ENCODE results near the gene BPIFB3. TPM values are rescaled to one million over a fixed set of nuclear protein-coding genes. Genes with fewer than 3 reads are reported as not detected.

BPIFB3 gene
- total RNA-seq, 4 donors from 2014 or later: not detected

DNA sequence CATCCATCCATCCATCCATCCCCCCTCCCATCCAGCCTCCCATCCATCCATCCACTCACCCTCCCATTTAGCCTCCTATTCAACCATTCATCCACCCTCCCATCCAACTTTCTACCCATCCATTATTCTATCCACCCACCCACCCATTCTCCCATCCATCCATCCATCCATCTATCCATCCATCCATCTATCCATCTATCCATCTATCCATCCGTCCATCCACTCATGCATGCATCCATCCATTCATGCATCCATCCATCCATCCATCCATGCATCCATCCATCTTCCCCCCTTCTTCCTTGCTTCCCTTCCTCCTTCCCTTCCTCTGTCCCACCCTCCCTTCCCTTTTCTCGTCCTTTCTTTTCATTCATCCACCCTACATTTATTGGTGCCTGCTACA lies 21.0 kb downstream of the BPIFB3 start:
- Histone ChIP-seq H3K27me3 (peaks cover 14% of the 10 kb centered on the region), H3K4me1 (no peaks in the 10 kb centered on the region), H3K36me3 (no peaks in the 10 kb centered on the region), H3K27ac (no peak overlapping the region), H3K4me3 (no peak overlapping the region), H3K9me3 (no peaks in the 10 kb centered on the region)
- DNase-seq (ENCODE audit: low spot score in 2 of 2): no peak
- WGBS: 74% methylated on average over 2 of the region's 2 CpGs
- TF ChIP-seq EP300 (IDR thresholded peaks at IDR 0.05): no peak
- TF ChIP-seq POLR2AphosphoS5 (IDR thresholded peaks at IDR 0.05): no peak
- no peak for TF ChIP-seq POLR2A (IDR thresholded peaks at IDR 0.05)

DNA sequence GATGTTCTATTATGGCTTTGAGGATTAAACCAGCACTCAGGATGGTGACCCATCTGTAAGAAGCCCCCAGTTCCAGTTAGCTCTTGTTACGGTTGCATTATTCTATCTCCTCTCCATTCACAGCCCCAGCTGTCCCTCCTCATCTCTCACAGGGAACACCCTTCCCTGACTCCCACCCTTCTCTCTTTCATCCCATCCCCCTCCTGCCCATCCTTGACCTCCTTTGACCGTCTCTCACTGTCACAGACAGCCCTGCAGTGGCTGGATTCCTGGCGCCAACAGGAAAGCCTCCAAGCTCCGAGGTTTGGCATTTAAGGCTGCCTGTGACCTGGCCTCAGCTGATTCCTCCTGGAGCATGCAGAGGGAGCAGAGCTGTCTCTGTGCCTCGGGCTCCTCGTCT lies 21.6 kb downstream of the BPIFB3 start:
- Histone ChIP-seq H3K27ac (no peak overlapping the region), H3K4me3 (no peak overlapping the region), H3K4me1 (no peaks in the 10 kb centered on the region), H3K36me3 (no peaks in the 10 kb centered on the region), H3K9me3 (no peaks in the 10 kb centered on the region), H3K27me3 (peaks cover 13% of the 10 kb centered on the region)
- WGBS: 52% methylated on average over 6 of the region's 6 CpGs
- no peak for TF ChIP-seq POLR2AphosphoS5 (IDR thresholded peaks at IDR 0.05)
- TF ChIP-seq POLR2A (IDR thresholded peaks at IDR 0.05): no peak
- no peak for TF ChIP-seq CTCF (IDR thresholded peaks at IDR 0.05)
- no peak for TF ChIP-seq EP300 (IDR thresholded peaks at IDR 0.05)
- no peak for DNase-seq (ENCODE audit: low spot score in 2 of 2)

DNA sequence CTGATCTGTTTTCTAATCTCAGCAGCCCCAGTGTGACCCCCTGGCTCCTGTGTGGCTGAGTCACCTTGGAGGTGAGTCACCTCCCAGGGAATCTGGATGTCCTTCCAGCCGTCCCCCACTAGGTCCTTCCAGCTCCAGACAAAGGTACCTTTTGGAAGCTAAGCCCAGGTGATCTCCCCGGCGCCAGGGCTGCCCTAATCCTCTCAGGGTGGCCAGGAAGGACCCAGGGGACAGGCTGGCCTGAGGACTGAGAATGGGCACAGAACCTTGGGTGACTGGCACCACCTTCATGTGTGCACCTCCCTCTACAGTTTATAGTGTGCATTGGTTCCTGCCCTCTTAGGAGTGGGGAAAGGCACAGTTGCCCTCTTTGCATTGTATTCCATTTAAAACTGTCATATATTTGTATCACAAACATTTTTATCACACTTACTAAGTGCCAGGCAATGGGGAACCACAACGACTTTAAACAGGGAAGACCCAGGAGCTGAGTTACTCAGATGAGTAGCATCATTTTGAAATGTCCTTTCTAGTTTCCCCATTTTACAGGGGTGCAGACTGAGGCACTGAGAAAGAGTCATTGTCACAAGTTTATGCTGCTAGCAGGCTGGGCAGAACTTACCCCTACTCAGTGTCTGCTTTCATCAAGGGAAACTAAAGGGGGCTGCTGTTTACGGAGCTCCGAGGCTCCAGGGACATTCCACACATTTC lies 23.1 kb downstream of the BPIFB3 start:
- Histone ChIP-seq H3K9me3 (no peaks in the 10 kb centered on the region), H3K4me3 (no peak overlapping the region), H3K36me3 (no peaks in the 10 kb centered on the region), H3K4me1 (no peaks in the 10 kb centered on the region), H3K27me3 (peaks cover 7% of the 10 kb centered on the region), H3K27ac (no peak overlapping the region)
- TF ChIP-seq POLR2A (IDR thresholded peaks at IDR 0.05): no peak
- no peak for TF ChIP-seq POLR2AphosphoS5 (IDR thresholded peaks at IDR 0.05)
- no peak for TF ChIP-seq CTCF (IDR thresholded peaks at IDR 0.05)
- no peak for TF ChIP-seq EP300 (IDR thresholded peaks at IDR 0.05)
- 67% methylated on average over 4 of the region's 6 CpGs for WGBS
- no peak for DNase-seq (ENCODE audit: low spot score in 2 of 2)

DNA sequence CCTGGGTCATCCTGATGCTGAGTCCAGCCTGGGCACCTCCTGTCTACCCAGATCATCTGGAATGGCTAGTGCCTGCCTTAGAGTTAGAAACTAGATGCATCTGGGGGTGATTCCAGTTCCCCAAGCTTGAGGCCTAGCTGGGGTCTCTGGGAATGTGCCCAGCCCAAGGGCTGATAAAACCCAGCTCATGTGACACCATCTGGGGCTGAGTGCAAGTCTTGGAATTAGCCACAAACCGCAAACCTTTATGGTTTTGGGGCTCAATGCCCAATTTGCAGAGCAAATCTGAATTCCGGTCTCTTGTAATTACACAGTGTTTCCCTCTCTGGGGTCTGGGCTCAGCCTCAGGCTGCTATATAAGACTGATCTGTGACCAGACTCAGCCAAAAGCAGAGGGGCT lies 25.6 kb downstream of the BPIFB3 start, which contains the start of gene BPIFB4:
Gene BPIFB4 (plus strand): TSS at position 385 of the 400 bp plus-strand sequence. CDS start 1,884 bp downstream, outside the sequence.
- Histone ChIP-seq H3K9me3 (no peaks in the 10 kb centered on the region), H3K27ac (no peak within 1 kb of the TSS), H3K36me3 (no peaks in the 10 kb centered on the region), H3K4me1 (no peaks in the 10 kb centered on the region), H3K4me3 (no peak within 1 kb of the TSS), H3K27me3 (peaks cover 20% of the 10 kb centered on the region)
- no CpG with 5 or more reads among the region's 2 CpGs for WGBS
- TF ChIP-seq POLR2A (IDR thresholded peaks at IDR 0.05): no peak
- TF ChIP-seq CTCF (IDR thresholded peaks at IDR 0.05): no peak
- no peak for TF ChIP-seq EP300 (IDR thresholded peaks at IDR 0.05)
- TF ChIP-seq POLR2AphosphoS5 (IDR thresholded peaks at IDR 0.05): no peak
- no peak for DNase-seq (ENCODE audit: low spot score in 2 of 2)

DNA sequence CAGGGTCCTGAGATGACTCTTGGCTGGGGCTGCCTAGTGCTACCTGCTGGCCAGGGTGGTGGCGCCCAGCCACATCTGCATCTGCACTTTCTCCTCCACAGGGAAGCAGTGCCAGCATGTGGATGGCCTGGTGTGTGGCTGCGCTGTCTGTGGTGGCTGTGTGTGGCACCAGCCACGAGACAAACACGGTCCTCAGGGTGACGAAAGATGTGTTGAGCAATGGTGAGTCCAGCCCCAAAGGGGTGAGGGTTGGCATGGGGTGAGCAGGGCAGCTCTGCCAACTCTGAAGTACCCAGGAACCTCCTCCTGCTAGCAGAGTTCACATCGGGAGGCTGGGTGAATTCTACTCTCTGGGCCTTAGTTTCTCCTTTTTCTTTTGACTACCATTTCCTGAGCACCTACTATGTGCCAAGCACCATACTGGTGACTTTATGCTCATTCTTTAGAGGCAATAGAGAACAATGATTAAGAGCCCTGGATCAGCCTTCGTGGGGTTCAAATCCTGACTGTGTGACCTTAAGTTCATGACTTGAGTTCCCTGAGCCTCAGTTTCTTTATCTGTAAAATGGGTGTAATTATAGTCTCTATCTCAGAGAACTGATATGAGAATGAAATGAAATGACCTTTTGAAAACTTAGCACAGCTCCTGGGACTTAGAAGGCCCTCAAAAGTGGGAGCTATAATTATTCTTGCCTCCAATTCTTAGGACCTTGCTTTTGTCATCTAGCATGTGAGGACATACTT lies 27.9 kb downstream of the BPIFB3 start:
- DNase-seq (ENCODE audit: low spot score in 2 of 2): no peak
- Histone ChIP-seq H3K4me1 (no peaks in the 10 kb centered on the region), H3K36me3 (no peaks in the 10 kb centered on the region), H3K9me3 (no peaks in the 10 kb centered on the region), H3K27ac (no peak overlapping the region), H3K4me3 (no peak overlapping the region), H3K27me3 (peaks cover 14% of the 10 kb centered on the region)
- TF ChIP-seq POLR2A (IDR thresholded peaks at IDR 0.05) (no peak), CTCF (IDR thresholded peaks at IDR 0.05) (no peak), EP300 (IDR thresholded peaks at IDR 0.05) (no peak), POLR2AphosphoS5 (IDR thresholded peaks at IDR 0.05) (no peak)
- WGBS: 78% methylated on average over 6 of the region's 7 CpGs

Data from suprapubic skin (tissue), 4 donors.